Measurements from ENCODE around the gene AMIGO2.

AMIGO2 gene

DNA sequence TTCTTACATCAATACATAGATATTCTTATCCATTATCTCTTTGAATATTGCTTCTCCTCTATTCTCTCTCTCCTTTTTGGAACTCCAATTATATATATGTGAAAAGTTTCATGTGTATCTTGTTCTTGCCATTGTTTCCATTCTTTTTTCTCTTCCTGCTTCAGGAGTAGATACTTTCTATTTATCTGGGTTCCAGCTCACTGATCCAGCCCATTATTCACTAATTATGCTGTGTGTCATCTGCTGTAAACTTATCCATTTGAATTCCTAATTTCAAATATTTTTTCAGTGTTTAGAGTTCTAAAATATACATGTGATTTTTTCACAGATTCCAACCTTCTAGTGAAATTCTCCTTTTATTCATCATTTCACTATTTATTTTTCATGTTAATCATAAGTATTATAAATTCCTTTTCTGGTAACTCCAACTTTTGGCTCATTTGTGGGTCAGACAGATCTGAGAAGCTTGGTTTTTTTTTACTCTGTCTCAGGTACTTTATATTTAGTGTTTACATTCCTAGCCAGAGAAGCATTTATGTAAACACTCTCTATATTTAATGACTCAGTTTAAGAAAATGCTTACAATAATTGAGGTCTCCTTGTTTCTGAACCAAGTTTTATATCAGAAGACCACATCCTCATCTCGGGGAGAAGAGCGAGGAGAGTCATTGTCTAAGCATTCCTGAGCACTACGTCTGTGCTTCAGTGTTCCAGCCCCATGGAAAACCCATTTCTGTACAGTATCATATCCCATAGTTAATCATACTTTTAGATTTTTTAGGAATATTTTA, 15.9 kb upstream of the AMIGO2 start:
- no peak for DNase-seq

DNA sequence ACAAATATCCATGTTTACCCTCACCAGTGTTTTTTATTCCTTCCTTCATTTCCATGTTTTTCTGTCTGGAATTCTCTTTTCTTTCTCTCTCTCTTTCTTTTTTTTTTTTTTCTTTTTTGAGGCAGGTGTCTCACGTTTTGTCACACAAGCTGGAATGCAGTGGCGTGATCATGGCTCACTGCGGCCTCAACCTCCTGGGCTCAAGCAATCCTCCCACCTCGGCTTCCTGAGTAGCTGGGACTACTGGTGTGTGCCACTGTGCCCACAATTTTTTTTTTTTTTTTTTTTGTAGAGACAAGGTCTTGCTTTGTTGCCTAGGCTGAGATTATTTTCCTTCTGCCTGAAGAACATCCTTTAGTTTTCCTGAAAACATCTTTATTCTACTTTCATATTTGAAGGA, 15.0 kb upstream of the AMIGO2 start:
- DNase-seq = no peak

DNA sequence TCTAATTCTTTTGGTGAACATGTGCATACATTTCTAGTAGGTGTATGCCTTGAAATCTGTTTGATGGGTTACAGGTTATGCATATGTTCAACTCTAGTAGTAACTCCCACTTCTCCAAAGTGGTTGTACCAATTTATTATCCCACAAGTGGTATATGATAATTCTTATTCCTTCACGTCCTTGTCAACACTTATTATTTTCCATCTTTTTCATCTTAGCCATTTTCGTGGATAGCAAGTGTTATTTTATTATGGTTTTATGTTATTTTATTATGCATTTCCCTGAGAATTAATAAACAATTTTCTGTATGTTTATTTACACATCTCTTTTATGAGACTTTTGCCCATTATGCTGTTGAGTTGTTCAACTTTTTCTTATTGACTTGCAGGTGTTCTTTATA, 11.2 kb upstream of the AMIGO2 start:
- DNase-seq = no peak

DNA sequence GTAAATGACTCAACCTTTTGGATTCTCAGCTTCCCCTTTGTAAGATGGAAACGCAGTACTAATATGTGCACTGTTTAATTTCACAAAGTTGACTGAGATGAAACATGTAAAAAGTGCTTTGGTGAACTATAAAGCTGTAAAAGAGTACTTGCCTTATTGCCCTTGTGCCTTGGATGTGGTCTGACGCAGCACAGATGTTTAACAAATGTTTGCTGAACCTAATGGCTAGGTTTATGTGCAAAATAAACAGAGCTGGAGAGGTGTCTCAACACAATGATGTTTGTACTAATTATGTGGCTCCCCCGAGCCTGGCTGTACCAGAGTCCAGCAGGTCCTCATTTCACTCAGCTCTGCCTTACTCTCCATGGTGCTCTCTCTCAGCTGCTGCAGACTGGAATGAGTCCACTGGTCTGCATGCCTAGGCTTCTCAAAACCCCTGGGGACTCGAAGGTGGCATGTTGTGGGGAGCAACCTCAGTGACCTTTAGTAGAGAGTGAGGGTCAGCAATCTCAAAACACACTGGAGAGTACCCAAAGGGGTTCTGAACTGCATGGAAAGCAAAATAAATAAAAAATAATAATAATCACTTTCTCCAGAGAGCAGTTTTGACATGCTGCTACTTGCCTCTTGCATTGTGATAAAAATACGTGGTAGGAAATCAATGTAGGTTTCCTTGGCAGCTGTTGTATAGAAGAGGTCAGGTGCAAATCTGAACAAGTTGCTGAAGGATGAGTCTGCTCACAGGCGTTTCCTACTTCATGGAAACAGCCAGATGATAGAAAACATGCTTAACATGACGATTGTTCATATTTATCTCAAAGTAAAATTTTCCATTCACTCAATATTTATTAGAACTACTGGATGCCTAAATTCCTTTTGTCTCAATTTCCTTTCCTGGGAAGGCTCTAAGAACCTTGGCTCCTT, 8.5 kb upstream of the AMIGO2 start:
- DNase-seq = no peak

DNA sequence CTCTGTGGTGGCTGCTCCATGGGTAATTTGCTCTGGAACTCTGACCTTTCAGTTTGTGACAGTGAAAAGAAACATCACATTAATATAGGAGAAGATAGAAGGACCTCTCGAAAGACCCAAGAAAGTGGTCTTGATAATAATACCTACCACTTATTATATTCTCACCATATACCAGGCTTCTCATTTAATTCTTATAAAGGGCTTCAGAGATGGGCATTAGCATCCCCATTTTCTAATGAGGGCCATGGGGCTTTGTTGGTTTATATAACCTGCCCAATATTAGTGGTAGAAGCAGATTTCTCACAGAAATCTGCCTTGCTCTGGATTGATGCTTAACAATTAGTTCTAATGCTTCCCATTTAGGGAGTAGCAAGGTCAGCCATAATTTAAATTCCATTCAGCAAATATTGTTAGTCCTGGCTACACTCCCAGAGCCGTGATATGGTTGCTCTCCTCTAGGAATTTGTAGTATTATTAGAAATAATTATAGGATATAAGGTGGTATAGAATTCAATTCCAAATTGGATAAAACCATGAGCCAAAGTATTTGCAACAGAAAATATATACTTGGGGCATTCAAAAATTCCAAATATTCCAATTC, 7.4 kb upstream of the AMIGO2 start:
- no peak for DNase-seq

DNA sequence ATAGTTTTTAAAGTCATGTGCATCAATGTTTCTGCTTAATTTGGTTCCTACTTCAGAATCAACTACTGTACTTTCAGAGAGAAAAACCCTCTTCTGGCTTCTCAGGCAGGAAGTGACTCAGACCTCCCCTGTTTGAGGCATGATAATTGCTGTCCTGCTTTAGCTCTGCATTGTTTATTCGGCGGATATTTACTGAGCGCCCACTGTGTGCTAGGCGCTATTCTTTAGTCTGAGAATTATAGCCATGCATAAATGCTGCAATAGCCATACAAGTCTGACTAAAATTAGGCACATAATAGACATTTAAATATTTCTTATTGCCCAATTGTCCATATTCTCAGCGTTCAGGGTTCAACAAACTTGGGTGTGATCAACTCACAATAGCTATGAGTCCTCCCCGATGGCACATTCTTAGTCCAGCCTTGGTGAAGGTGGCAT, 6.1 kb upstream of the AMIGO2 start:
- peak; percentile 22 for DNase-seq

DNA sequence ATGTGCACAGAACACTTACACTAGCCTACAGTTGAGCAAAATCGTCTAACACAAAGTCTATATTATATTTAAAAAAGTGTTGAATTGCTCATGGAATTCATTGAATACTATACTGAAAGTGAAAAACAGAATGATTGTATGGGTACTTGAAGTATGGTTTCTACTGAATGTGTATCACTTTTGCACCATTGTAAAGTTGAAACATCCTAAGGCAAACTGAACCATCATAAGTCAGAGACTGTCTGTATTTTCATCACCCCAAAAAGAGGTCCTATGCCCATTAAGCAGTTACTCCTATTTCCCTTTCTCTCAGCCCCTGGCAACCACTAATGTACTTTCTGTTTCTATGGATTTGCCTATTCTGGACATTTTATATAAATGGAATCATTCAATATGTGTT, 4.4 kb upstream of the AMIGO2 start:
- no peak for DNase-seq

DNA sequence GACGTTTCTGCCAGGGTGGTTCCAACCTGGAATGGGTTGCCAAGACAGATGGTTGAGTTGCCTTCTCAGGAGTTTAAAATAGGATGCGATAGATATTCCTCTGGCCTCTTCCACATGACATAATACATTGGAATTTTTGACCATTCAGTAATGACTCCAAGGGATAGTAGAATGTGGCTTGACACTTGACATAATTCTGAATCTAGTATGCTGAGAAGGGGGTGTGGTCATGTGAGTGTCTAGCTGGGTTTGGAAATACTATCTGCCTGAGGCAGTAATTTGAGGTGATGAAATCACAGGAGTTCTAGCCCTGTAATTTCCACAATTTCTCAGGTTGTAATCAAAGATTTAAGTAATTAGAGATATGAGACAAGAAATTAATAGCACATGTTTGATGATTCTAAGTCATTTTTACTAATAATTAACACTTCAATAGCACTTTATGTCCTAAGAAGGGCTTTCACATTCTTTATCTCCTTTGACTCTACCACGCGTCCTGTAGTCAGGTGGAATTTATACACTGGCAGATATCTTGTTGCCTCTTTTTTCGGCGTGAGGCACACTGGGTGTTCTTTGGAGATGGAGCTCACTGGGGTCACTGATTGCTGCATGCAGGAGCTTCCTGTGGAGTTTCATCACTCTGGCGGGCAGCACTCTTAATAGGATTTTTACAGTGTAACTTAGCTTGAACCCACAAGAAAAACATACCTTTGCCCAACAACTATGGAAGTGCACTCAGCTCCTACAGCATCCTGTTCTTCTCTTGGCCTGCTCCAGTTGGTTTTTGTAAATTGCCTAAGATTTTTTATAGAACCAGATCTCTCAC, 3.2 kb upstream of the AMIGO2 start:
- DNase-seq = no peak

DNA sequence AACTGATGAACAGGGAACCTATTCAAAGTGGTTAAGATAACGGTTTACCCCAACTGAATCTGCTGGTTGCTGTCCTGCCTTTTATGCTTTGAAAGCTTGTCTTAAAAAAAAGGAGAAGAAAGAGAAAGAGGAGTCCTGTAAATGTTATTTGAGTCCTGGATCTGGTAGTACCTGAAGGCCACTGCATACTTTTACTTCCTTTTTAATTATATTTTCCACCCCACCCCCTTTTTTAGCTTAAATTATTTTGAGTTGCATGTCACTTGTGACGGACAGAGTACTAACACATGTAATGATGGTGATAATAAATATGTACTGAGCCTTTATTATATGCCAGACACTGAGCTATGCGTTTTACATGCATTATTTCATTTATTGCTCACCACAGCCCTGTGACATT, 2.5 kb upstream of the AMIGO2 start:
- DNase-seq = no peak

DNA sequence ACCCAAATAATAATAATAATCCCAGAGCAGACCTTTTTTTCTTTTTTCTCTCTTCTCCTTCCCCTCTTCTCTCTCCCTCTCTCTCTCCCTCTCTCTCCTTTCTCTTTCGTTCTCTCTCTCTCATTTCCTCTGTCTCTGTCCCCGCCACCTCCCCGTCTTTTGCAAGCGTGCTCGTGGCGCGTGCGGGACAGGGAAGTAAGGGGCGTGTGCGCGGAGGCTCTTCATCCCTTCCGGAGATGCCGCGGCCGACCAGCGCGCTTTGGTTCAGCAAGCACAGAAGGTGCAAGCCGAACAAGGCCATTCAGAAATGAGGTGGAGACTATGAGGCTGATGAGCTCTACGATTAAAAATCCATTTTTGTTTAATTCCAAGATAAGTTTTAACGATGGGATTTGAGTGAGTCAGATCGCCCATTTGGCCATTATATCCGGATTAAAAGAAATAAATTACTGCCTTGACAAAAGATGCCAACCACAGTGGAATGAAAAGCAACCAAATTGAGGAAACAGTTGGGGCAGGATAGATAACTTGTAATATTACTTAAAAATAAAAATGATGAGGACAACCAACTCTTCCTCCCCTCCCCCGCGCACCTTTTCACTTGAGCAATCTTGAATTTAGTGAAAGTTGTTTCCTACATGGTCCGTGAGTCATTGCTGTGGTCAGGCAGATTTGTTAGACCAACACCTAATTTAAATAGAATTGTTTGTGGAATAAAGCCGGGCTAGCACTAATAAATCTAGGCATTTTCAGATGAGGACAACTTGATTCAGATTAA, 1.2 kb upstream of the AMIGO2 start:
- peak; percentile 20 for DNase-seq

DNA sequence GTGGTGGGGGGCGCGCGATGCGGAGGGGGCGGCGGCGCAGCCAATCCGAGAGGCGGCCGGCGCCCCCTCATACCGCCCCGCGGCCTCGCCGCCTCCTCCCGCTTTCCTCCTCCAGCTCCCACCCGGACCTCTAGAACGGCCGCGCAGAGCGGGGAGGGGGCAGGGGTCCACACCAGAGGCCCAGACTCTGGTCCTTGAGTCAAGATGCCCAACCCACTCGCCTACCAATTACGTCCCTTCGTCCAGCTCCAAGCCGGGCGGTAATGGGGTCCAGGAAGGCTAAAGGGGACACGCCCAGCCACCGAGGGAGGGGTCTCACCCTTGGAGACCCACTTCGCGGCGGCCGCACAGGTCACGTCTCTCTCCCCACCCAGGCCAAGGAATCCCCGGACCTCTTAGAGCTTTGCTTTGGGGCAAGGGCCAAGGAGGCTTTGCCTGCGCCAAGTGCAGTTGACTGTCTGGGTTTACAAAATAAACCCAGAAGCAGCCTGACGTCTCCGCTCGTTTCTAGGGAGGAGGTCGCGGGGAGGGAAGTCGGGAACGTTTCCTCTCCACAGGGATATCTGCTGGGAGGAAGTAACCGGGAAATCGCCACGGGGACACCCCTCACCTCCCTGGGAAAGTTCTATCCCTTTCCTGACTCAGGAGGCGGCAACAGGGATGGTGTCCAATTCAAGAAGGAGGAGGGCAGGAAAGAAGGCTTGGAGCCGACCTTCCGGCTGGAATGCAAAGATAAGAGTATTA, 394 bp upstream of the AMIGO2 start:
- peak; percentile 23 for DNase-seq

DNA sequence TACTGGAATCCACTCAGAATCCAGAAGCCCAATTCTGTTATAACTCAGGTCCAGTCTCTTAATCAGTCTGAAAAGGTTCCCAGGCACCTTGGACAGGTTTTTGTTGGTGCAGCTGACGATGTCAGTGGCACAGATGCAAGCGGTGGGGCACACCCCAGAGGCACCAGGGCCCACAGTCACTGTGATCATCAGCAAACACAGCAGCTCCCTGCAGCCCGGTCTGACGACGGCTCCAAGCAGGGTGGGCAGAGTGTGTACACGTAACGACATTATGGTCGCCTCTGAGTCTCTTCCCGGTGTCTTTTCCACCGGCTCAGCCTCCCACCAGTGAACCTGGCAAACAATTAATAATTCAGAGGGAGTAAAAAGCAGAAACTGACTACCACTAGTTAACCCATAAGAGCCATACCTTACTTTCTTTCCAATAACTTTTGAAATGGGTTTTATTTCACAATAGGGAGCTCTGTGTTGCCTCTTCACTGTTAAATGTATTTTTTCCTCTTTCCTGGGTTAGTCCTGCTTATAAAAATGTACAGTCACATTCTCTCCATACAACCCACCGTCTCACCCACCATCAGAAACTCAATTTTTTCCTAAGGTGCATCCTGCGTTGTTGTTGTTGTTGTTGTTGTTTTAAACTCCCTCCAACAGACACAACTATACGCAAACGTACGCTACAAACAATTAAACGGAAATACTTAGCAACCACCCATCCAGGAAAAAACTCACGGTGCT, 859 bp downstream of the AMIGO2 start:
- peak; percentile 21 for DNase-seq

DNA sequence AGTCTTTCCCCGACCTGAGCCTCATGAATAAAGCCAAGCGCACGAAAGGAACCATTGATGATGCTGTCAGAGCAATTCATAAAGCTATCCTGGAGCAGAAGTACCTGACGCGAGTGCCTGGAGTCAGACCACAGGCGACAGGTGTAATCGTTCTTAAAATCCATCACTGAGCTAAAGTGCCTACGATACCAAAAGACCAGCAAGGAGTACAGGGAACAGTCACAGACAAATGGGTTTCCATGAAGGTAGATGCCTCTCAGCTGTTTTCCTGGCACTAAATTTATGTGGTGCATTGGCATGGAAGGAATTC, 1.7 kb downstream of the AMIGO2 start:
- no peak for DNase-seq

DNA sequence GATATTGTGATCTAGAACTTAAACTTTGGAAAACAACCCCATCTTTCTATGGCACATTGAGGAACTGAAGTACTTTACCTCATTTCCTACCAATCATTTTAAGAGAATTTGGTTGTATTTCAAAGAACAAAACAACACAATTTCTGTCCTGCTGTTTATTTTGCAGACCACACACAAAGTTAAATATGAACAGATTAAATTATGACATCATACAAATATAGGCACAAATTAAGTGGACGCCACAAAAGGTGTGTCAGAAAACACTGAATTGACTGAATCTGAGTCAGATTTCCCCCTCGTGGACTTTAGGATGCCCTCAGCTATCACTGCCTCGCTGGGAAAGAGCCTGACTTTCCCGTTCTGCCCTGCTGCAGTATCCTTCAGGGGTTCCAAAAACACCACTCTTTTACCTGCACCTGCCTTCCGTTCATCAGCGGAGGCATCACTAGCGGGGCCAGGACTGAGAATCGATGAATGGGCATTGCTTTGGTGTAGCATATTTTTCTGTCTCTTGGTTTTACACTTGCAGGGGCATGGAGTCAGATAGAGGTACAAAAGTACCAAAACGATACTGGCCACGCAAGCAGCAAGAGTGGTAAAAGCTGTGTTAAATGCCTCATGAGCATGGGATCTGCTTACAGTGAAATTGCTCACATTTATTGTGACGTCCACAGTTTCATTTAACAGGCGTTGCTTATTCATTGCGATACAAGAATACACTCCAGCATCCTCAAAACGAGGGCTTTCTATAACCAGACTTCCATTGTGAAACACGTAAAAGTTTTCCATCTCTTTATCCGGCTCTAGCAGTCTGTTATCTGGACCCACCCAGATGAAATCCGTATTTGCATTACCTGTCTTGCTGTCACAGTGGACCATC, 2.3 kb downstream of the AMIGO2 start:
- no peak for DNase-seq

DNA sequence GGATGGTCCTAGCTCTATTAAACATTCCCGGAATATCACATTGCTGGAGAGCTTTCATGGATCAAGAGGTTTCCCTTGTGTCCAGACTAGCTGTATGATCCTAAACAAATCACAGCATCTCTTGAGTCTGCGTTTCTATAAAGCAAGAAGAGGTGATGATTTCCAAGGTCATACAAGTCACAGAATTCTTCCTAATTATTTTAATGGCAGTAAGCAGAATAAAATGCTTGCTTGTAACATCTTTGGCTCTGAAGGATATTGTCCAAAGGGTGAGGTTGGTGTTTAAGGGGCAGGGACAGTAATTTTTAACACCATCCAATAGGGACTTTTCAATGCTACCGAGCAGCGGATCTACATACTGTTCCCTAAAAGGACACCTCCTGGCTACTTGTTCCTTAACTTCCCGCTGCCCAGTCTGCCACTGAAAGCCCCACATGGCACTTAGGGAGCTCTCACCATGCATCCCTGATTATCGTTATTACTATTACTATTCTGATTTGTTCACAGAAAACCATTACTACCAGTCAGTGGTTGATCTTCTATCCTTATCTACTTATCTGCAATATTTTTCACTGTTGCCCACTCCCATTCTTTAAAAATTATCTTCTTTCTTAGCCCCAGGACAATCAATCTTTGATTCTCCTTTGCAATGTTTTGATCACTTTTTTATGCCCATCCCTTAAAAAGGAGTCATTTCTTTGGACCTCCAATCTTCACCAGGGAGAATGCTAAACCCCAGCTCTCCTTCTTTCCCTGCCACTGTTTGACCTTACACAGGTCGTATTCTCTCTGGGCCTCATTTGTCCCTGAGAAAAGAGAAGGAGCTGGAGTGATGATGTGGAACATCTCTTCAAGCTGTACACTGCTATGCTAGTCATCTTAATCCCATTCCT, 4.3 kb downstream of the AMIGO2 start:
- no peak for DNase-seq

DNA sequence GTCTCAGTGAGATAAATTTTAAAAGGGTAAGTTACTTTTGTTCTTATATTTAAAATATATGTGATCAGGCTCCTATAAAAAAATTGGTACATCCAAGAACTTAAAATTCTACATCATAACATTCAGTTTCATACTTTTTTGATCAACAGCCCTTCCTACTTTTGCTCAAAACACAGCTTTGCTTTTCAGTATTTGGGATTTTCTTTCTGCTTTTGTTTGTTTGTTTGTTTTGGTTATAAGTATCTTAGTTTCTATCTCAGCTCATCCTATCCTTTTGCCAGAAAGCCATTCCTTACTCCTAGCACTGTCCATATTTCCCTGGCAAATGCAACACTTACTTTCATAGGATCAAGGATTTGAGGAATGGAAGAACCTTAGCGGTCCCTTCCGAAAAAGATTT, 5.0 kb downstream of the AMIGO2 start:
- DNase-seq = no peak

DNA sequence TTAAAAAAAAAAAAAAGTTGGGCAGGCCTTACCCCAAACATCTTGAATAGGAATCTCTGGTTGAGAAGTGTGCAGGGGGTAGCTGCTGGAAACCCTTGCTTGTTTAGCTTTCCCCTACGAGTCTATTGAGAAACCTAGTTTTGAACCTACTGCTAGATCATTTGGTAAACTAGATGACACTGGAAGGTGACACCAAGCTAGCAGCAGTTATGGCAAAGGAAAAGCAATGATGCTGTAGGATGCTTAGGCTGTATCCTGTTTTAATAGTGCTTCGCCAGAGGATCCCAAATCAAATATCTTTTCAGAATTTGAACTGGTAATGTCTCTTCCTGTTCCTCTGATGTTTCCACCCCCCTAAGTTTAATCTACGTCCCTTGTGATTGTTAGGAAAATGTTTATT, 5.8 kb downstream of the AMIGO2 start:
- DNase-seq = no peak

DNA sequence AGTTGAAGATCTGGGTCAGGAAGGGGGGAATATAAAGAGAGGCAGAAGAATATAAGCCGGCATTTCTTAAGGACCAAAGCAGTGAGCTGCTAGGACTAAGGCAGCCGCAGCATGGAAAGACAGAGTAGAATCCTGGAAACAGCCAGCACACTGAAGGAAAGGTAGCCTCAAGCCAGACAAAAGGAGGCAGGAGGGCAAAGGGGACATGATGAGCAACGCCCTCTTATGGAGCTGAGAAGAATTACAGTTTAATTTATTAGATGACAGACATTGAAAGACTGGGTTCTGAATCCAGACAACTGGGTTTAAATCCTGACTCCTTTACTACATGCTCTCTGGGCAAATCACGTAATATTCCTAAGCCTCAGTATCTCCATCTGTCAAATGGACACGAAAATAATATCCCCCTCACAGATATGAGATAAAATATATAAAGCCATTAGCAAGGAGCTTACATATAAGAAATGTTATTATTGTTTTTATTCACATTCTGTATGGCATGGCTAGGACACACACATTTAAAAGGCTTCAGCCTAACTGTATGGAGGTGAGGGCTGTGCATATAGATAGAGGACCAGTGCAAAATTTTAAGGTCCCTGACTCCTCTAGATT, 8.4 kb downstream of the AMIGO2 start:
- DNase-seq = no peak

All from activated effector memory CD4-positive, alpha-beta T cell treated with Interleukin-2 at 50 U/mL for 16 hours (primary cell).